ENCODE data around the gene DCTPP1.

Gene DCTPP1

GRCh38 chr16:30416047-30416603, 13.7 kb downstream of the DCTPP1 start:
- H3K4me3 ChIP-seq (ENCODE audit: low read depth, low read length), result no peak overlapping the region

GRCh38 chr16:30414159-30414558, 15.7 kb downstream of the DCTPP1 start:
- no peak for TF ChIP-seq CTCF (IDR thresholded peaks at IDR 0.05; ENCODE audit: low read depth, low read length, missing control alignments)
- H3K4me3 ChIP-seq (ENCODE audit: low read depth, low read length), result no peak overlapping the region
- DNase-seq (ENCODE audit: low read depth), result no peak
- in situ Hi-C loops (cut with HindIII; ENCODE audit: low sequenced_read_pairs), result no loop called here

More at GRCh38 chr16:30416047-30416603, 13.7 kb downstream of the DCTPP1 start:
- no peak for TF ChIP-seq CTCF (IDR thresholded peaks at IDR 0.05; ENCODE audit: low read depth, low read length, missing control alignments)
- DNase-seq (ENCODE audit: low read depth), result no peak
- in situ Hi-C loops (cut with HindIII; ENCODE audit: low sequenced_read_pairs), result no loop called here

GRCh38 chr16:30413112-30413806, 16.6 kb downstream of the DCTPP1 start:
- no peak overlapping the region for H3K4me3 ChIP-seq (ENCODE audit: low read depth, low read length)
- in situ Hi-C loops (cut with HindIII; ENCODE audit: low sequenced_read_pairs), result no loop called here
- TF ChIP-seq CTCF (IDR thresholded peaks at IDR 0.05; ENCODE audit: low read depth, low read length, missing control alignments), result no peak
- no peak for DNase-seq (ENCODE audit: low read depth)

GRCh38 chr16:30409125-30410060, 20.4 kb downstream of the DCTPP1 start:
- DNase-seq (ENCODE audit: low read depth), result peak; percentile 73
- TF ChIP-seq CTCF (IDR thresholded peaks at IDR 0.05; ENCODE audit: low read depth, low read length, missing control alignments), result peak; percentile 97
- H3K4me3 ChIP-seq (ENCODE audit: low read depth, low read length), result no peak overlapping the region
- in situ Hi-C loops (cut with HindIII; ENCODE audit: low sequenced_read_pairs), result no loop called here

GRCh38 chr16:30407804-30408534, 21.9 kb downstream of the DCTPP1 start:
- TF ChIP-seq CTCF (IDR thresholded peaks at IDR 0.05; ENCODE audit: low read depth, low read length, missing control alignments), result no peak

More at GRCh38 chr16:30407804-30408534, 21.9 kb downstream of the DCTPP1 start:
- in situ Hi-C loops (cut with HindIII; ENCODE audit: low sequenced_read_pairs), result no loop called here
- no peak for DNase-seq (ENCODE audit: low read depth)
- H3K4me3 ChIP-seq (ENCODE audit: low read depth, low read length), result peak overlapping the region; percentile 78

All from astrocyte of the cerebellum (primary cell).